ENCODE results near the gene ARVCF.

Gene ARVCF

DNA sequence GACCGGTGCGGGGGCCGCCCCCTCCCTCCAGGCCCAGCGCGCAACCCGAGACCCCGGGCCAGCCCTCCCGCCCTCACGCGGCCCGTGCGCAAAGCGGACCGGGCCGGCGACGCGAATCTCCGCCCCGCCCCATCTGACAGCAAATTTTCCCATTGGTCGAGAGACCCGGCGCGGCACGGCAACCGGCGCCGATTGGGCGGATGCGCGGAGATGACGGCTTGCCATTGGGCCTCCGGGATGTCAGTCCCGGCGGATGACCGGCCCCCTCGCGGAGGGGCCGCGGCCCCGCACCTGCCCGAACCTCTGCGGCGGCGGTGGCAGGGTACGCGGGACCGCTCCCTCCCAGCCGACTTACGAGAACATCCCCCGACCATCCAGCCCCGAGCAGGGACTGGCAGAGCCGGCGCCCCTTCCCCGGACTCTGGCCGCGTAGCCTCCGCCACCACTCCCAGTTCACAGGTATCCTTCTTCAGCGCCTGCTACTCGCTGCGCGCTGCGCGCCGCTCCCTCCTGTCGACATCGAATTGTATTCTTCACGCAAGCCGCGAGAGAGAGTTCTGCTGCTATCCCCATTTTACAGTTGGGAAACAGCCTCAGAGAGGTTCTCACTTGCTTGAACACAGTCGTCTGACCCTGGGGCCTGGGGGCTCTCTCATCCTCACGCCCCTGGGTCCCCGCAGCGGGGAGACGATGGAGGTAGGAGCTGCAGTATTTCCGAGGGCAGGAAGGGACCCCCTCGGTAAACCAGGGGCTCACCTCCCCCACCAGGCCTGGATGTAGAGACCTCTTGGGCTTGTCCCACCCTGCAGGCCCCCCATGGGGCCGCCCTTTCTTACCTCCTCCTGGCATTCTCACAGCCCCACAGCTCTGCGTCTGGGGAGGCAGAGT, at the start of gene ARVCF:
Gene ARVCF, minus strand, starts transcription at position 90 of the 888 bp plus-strand sequence. CDS start 26,029 bp downstream, outside the sequence.
- Histone ChIP-seq H3K27ac (peak within 1 kb of the TSS in 1 of 2 donors; percentile 62), H3K4me3 (peak within 1 kb of the TSS; percentile 95)
- TF ChIP-seq, protein P1, sequence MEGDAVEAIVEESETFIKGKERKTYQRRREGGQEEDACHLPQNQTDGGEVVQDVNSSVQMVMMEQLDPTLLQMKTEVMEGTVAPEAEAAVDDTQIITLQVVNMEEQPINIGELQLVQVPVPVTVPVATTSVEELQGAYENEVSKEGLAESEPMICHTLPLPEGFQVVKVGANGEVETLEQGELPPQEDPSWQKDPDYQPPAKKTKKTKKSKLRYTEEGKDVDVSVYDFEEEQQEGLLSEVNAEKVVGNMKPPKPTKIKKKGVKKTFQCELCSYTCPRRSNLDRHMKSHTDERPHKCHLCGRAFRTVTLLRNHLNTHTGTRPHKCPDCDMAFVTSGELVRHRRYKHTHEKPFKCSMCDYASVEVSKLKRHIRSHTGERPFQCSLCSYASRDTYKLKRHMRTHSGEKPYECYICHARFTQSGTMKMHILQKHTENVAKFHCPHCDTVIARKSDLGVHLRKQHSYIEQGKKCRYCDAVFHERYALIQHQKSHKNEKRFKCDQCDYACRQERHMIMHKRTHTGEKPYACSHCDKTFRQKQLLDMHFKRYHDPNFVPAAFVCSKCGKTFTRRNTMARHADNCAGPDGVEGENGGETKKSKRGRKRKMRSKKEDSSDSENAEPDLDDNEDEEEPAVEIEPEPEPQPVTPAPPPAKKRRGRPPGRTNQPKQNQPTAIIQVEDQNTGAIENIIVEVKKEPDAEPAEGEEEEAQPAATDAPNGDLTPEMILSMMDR (IDR thresholded peaks at IDR 0.05): no peak
- DNase-seq (ENCODE audit: low spot score): peak; percentile 91

DNA sequence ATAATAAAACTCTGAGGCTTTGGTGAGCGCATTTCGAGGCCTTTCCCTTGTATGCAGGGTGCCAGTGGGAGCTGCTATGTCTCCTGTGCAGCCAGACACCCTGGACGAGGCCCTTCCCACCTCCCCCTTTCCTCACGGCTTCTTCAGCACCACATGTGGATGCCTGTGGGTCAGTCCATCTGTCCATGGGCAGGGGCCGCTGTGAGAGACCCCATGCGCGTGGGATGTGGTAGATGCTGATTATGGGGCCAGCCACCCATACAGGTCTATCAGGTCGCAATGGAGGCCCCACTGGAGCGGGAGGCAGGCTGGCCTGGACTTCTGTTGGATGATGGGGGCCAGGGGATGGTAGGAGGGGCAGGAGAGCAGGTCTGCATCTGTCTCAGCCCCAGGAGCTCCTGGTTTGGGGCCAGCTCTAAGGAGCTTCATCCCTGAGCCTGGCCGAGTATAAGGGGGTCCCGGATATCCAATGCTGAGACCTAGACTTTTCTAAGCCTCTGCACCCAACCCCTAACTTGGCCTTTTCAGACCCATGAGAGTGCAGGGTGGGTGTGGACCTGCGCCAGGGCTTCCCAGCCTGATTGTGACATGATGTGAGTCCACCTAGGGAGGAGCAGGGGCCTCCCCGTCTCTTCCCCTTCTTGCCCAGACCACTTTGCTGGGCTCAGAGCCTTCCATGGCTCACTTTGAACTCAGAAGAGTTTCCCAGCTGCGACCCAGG, 49.4 kb upstream of the ARVCF start:
- no peak overlapping the region for H3K27ac ChIP-seq
- no peak for DNase-seq (ENCODE audit: low spot score)
- TF ChIP-seq, protein P1 (IDR thresholded peaks at IDR 0.05): no peak

GRCh38 chr22:20064545-20065262, 48.1 kb upstream of the ARVCF start:
- DNase-seq (ENCODE audit: low spot score): peak; percentile 69
- TF ChIP-seq, protein P1 (IDR thresholded peaks at IDR 0.05): no peak

More for the DNA sequence above, 49.4 kb upstream of the ARVCF start:
- H3K4me3 ChIP-seq: no peak overlapping the region

DNA sequence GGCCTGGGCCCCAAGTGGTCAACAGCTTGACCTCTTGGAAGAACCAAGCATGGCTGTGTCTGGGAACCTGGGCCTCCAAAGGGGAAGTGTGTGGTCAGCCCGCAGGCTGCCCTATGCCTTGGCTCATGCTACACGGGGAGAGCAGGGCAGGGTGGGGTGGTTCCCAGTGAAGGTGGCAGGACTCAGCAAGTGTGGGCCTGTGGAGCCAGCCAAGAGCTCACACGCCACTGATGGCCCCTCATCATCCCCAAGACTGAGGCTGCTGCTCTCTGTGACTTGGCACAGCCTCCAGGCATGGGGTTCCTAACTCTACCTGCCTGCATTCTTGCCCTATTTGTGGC, 47.5 kb upstream of the ARVCF start:
- TF ChIP-seq, protein P1 (IDR thresholded peaks at IDR 0.05): no peak
- no peak for DNase-seq (ENCODE audit: low spot score)

More at GRCh38 chr22:20064545-20065262, 48.1 kb upstream of the ARVCF start:
- Histone ChIP-seq H3K4me3 (no peak overlapping the region), H3K27ac (no peak overlapping the region)

DNA sequence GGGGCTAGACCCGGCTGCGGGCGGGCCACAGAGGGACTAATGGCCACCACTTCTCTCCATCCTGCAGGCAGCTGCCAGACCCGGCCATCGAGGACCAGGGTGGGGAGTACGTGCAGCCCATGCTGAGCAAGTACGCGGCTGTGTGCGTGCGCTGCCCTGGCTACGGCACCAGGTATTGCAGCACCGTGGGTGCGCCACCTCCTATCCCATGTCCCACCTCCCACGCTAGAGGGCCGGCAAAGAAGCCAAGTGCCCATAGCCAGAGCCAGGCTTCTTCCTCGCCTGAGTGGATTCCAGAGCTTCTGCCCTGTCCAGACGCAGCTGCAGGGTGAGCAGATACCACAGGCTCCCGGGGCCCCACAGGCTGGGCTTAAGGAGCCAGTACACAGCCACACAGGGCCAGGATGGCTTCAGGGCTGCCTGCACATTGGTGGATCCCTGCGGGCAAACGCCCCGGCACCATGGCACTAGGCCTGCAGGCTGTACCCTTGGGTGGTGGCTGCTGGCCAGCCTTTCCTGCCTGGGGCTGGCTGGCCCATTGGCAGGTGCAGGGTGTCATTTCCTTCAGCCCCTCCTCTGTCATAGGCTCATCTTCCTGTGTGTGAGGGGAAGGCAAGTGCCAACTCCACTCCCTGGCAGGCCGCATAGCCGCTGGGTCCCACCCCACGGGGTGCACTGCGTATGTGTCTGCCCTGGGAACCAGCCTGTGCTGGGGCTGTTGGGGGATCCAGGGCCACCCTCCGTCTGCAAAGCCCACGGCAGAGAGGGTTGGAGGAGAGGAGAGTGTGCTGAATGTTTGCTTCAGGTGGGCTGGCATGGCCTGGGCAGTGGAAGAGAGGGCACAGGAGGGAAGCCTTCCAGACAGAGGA, 46.9 kb upstream of the ARVCF start:
- Histone ChIP-seq H3K4me3 (no peak overlapping the region), H3K27ac (no peak overlapping the region)
- TF ChIP-seq, protein P1 (IDR thresholded peaks at IDR 0.05): no peak
- no peak for DNase-seq (ENCODE audit: low spot score)

More for the DNA sequence above, 47.5 kb upstream of the ARVCF start:
- Histone ChIP-seq H3K4me3 (no peak overlapping the region), H3K27ac (no peak overlapping the region)

- DNase-seq (ENCODE audit: low spot score): no peak
- Histone ChIP-seq H3K27ac (no peak overlapping the region), H3K4me3 (no peak overlapping the region)
- TF ChIP-seq, protein P1 (IDR thresholded peaks at IDR 0.05): no peak
These were observed 46.1 kb upstream of the ARVCF start for GRCh38 chr22:20062766-20063083.

Data from coronary artery (tissue), 2 donors.